ENCODE results near the gene POLR3C. TPM values are rescaled to one million over a fixed set of nuclear protein-coding genes. Genes with fewer than 3 reads are reported as not detected.

The POLR3C gene
- total RNA-seq, 1 experiment from 2014 or later: 24.9 TPM

DNA sequence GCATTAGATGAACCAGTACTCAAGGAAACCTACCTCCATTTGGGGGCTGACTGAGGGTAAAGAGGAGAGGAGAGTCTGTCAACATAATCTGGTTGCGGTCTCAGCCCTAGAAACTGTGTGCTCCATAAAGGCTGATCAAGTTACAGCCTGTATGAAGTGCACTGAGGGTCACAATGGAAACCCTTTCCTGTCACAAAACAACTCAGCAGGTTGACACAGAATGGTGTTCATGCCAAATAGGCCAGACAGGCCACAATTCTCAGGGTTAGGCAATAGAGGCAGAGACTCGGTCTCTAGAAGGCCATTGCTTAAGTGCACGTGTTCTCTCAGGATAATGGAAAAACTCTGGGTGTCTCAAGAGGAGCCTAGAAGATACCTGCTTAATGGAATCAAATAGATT lies 65.7 kb downstream of the POLR3C start:
- Mint-ChIP-seq H3K27me3 (ENCODE audit: low read depth) (peaks cover 12% of the 10 kb centered on the region), H3K4me3 (no peak overlapping the region), H3K36me3 (no peaks in the 10 kb centered on the region), H3K9me3 (no peaks in the 10 kb centered on the region), H3K27ac (no peak overlapping the region), H3K4me1 (peaks cover 29% of the 10 kb centered on the region)
- CTCF ChIA-PET: interaction anchor here (3.7 kb wide), 1 partner anchor 31 kb away, joined by 65 read pairs; the partner anchor contains the start of gene PIAS3
- DNase-seq (ENCODE audit: low spot score) (no peak), ATAC-seq (no peak)
- POLR2A ChIA-PET: no interaction called here
- TF ChIP-seq, protein P1, sequence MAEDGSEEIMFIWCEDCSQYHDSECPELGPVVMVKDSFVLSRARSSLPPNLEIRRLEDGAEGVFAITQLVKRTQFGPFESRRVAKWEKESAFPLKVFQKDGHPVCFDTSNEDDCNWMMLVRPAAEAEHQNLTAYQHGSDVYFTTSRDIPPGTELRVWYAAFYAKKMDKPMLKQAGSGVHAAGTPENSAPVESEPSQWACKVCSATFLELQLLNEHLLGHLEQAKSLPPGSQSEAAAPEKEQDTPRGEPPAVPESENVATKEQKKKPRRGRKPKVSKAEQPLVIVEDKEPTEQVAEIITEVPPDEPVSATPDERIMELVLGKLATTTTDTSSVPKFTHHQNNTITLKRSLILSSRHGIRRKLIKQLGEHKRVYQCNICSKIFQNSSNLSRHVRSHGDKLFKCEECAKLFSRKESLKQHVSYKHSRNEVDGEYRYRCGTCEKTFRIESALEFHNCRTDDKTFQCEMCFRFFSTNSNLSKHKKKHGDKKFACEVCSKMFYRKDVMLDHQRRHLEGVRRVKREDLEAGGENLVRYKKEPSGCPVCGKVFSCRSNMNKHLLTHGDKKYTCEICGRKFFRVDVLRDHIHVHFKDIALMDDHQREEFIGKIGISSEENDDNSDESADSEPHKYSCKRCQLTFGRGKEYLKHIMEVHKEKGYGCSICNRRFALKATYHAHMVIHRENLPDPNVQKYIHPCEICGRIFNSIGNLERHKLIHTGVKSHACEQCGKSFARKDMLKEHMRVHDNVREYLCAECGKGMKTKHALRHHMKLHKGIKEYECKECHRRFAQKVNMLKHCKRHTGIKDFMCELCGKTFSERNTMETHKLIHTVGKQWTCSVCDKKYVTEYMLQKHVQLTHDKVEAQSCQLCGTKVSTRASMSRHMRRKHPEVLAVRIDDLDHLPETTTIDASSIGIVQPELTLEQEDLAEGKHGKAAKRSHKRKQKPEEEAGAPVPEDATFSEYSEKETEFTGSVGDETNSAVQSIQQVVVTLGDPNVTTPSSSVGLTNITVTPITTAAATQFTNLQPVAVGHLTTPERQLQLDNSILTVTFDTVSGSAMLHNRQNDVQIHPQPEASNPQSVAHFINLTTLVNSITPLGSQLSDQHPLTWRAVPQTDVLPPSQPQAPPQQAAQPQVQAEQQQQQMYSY (CRISPR knock-in tag; IDR thresholded peaks at IDR 0.05): no peak

- Mint-ChIP-seq H3K4me3 (no peak overlapping the region), H3K27me3 (ENCODE audit: low read depth) (peaks cover 12% of the 10 kb centered on the region), H3K4me1 (peaks cover 29% of the 10 kb centered on the region), H3K27ac (no peak overlapping the region), H3K36me3 (no peaks in the 10 kb centered on the region), H3K9me3 (no peaks in the 10 kb centered on the region)
- CTCF ChIA-PET: interaction anchor here (0.5 to 3.7 kb wide), 39 partner anchors 10 to 155 kb away, joined by 3 to 93 read pairs (median 8); partner anchors contain the start of genes ANKRD34A, HJV, ITGA10 and LIX1L
- no peak for TF ChIP-seq TCF7 (CRISPR knock-in tag; IDR thresholded peaks at IDR 0.05; ENCODE audit: low read depth)
- POLR2A ChIA-PET: interaction anchor here (1.0 to 1.8 kb wide), 4 partner anchors 17 to 46 kb away, joined by 5 to 14 read pairs (median 6); partner anchors contain the start of genes NUDT17, PIAS3 and RBM8A
- DNase-seq (ENCODE audit: low spot score) (no peak), ATAC-seq (no peak)
These were observed 67.1 kb downstream of the POLR3C start for GRCh38 chr1:145891143-145891542.

- Mint-ChIP-seq H3K9me3 (no peaks in the 10 kb centered on the region), H3K36me3 (no peaks in the 10 kb centered on the region), H3K4me3 (peak overlapping the region; percentile 62), H3K27me3 (ENCODE audit: low read depth) (peaks cover 15% of the 10 kb centered on the region), H3K4me1 (peaks cover 25% of the 10 kb centered on the region), H3K27ac (peak overlapping the region; percentile 95)
- ChIA-PET CTCF (interaction anchor here (0.5 to 3.7 kb wide), 51 partner anchors 9 to 154 kb away, joined by 3 to 93 read pairs (median 5); partner anchors contain the start of genes ANKRD34A, HJV, ITGA10 and LIX1L), POLR2A (interaction anchor here (1.0 to 1.8 kb wide), 7 partner anchors 16 to 88 kb away, joined by 4 to 14 read pairs (median 5); partner anchors contain the start of genes ANKRD34A, NUDT17, PIAS3 and POLR3GL)
- DNase-seq (ENCODE audit: low spot score) (peak; percentile 98), ATAC-seq (peak; percentile 100)
- TF ChIP-seq ETV6 (CRISPR knock-in tag; IDR thresholded peaks at IDR 0.05) (peak; percentile 70; the same call in 1 of the 2 replicates), GABPB1 (CRISPR knock-in tag; IDR thresholded peaks at IDR 0.05) (peak; percentile 53), SMAD4 (CRISPR knock-in tag; IDR thresholded peaks at IDR 0.05) (no peak)
- TF ChIP-seq, protein P2, sequence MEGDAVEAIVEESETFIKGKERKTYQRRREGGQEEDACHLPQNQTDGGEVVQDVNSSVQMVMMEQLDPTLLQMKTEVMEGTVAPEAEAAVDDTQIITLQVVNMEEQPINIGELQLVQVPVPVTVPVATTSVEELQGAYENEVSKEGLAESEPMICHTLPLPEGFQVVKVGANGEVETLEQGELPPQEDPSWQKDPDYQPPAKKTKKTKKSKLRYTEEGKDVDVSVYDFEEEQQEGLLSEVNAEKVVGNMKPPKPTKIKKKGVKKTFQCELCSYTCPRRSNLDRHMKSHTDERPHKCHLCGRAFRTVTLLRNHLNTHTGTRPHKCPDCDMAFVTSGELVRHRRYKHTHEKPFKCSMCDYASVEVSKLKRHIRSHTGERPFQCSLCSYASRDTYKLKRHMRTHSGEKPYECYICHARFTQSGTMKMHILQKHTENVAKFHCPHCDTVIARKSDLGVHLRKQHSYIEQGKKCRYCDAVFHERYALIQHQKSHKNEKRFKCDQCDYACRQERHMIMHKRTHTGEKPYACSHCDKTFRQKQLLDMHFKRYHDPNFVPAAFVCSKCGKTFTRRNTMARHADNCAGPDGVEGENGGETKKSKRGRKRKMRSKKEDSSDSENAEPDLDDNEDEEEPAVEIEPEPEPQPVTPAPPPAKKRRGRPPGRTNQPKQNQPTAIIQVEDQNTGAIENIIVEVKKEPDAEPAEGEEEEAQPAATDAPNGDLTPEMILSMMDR (IDR thresholded peaks at IDR 0.05): peak; percentile 85
These were observed 67.8 kb downstream of the POLR3C start for GRCh38 chr1:145891587-145892485.

DNA sequence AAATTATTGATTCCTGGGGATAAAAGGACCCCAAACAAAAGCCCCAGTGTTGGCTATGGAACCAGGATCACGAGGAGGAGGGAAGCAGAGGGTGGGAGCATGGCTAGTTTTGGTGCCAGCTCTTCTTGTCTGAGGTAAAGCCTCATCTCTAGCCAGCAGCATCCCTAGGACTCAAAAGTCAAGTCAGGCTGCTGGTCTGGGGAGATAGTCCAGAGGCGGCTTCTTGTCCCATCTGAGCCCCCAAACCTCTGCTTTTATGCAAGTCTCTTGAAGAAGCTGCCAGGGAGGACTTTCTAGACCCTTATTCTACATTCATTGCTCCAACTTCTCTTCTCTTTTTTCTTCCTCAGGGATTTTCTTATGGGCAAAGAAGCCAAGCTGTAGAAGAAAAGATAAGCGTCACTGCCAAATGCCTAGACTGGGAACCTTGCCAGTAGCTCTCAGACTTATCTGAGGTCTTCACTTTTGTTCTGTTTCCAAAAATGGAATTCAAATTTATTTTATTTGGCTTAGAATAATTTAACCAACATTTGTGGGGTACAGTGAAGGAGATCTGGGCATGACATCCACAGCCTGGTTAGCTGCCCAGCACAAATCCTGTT lies 68.6 kb downstream of the POLR3C start:
- Mint-ChIP-seq H3K9me3 (no peaks in the 10 kb centered on the region), H3K27ac (peak overlapping the region; percentile 95), H3K27me3 (ENCODE audit: low read depth) (peaks cover 17% of the 10 kb centered on the region), H3K4me3 (peak overlapping the region; percentile 62), H3K4me1 (peaks cover 19% of the 10 kb centered on the region), H3K36me3 (no peaks in the 10 kb centered on the region)
- ChIA-PET POLR2A (interaction anchor here (1.0 to 1.8 kb wide), 7 partner anchors 15 to 87 kb away, joined by 4 to 14 read pairs (median 5); partner anchors contain the start of genes ANKRD34A, NUDT17, PIAS3 and POLR3GL), CTCF (interaction anchor here (0.7 to 3.7 kb wide), 46 partner anchors 8 to 146 kb away, joined by 3 to 93 read pairs (median 6); partner anchors contain the start of genes ANKRD34A, HJV, ITGA10 and LIX1L)
- DNase-seq (ENCODE audit: low spot score): no peak
- no peak; the same call in 1 of the 2 replicates for ATAC-seq
- TF ChIP-seq, protein P3, sequence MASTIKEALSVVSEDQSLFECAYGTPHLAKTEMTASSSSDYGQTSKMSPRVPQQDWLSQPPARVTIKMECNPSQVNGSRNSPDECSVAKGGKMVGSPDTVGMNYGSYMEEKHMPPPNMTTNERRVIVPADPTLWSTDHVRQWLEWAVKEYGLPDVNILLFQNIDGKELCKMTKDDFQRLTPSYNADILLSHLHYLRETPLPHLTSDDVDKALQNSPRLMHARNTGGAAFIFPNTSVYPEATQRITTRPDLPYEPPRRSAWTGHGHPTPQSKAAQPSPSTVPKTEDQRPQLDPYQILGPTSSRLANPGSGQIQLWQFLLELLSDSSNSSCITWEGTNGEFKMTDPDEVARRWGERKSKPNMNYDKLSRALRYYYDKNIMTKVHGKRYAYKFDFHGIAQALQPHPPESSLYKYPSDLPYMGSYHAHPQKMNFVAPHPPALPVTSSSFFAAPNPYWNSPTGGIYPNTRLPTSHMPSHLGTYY (CRISPR knock-in tag; IDR thresholded peaks at IDR 0.05): no peak
- TF ChIP-seq NFE2L1 (CRISPR knock-in tag; IDR thresholded peaks at IDR 0.05): no peak
- no peak for TF ChIP-seq TEAD4 (CRISPR knock-in tag; IDR thresholded peaks at IDR 0.05)
- no peak for TF ChIP-seq IRF2 (CRISPR knock-in tag; IDR thresholded peaks at IDR 0.05; ENCODE audit: borderline replicate concordance, low read depth)
- TF ChIP-seq, protein P1 (CRISPR knock-in tag; IDR thresholded peaks at IDR 0.05): no peak
- TF ChIP-seq, protein P4, sequence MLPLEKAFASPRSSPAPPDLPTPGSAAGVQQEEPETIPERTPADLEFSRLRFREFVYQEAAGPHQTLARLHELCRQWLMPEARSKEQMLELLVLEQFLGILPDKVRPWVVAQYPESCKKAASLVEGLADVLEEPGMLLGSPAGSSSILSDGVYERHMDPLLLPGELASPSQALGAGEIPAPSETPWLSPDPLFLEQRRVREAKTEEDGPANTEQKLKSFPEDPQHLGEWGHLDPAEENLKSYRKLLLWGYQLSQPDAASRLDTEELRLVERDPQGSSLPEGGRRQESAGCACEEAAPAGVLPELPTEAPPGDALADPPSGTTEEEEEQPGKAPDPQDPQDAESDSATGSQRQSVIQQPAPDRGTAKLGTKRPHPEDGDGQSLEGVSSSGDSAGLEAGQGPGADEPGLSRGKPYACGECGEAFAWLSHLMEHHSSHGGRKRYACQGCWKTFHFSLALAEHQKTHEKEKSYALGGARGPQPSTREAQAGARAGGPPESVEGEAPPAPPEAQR (CRISPR knock-in tag; IDR thresholded peaks at IDR 0.05): no peak
- TF ChIP-seq ZNF317 (CRISPR knock-in tag; IDR thresholded peaks at IDR 0.05; ENCODE audit: borderline replicate concordance, low read depth): no peak
